GM19025 (cell line): Measurements from ENCODE around the gene DCXR.

Experiments used
- ATAC-seq: cut with Tn5 transposase; IDR thresholded peaks from one replicate; pipeline ENCODE4 v1.9.1; 2021; ENCODE audit warnings: mild to moderate bottlenecking, low read depth, moderate library complexity; ENCODE audit not compliant: unreplicated experiment

Gene DCXR

DNA sequence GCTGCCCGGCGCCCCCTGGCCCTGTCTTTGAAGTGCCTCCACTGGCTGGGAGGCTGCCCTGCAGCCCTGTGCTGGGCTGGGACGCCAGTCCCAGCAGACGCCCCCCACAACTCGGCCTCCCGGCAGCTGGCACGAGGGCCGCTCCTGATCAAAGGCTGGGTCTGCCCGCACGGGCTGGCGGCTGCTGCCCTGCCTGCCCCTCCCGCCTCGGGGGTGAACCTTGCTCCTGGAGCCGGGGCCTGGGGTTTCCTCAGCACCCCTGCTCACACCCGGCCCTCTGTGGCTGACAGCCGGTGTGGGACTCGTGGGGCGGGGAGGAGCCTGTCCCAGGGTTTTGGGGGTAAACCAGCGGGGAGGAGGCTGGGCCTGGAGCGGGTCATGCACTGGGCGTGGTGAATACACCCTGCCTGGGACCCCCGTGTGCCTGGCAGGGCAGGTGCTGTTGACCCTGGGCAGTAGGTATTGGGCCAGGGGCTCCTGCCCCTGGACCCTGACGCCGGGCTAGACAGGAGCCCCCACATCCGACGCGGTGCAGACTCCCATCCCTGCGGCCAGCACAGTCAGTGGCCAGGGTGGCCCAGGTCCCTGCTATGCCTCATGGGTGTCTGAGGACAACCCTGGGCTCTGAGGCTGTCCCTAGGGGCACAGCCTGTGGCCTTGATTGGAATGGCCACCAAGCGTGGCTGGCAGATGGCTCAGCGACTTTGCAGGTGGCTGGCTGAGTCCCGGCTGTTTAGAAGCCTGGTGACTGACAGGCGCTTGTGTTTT is 36.5 kb downstream of the DCXR start:
- no peak for ATAC-seq

DNA sequence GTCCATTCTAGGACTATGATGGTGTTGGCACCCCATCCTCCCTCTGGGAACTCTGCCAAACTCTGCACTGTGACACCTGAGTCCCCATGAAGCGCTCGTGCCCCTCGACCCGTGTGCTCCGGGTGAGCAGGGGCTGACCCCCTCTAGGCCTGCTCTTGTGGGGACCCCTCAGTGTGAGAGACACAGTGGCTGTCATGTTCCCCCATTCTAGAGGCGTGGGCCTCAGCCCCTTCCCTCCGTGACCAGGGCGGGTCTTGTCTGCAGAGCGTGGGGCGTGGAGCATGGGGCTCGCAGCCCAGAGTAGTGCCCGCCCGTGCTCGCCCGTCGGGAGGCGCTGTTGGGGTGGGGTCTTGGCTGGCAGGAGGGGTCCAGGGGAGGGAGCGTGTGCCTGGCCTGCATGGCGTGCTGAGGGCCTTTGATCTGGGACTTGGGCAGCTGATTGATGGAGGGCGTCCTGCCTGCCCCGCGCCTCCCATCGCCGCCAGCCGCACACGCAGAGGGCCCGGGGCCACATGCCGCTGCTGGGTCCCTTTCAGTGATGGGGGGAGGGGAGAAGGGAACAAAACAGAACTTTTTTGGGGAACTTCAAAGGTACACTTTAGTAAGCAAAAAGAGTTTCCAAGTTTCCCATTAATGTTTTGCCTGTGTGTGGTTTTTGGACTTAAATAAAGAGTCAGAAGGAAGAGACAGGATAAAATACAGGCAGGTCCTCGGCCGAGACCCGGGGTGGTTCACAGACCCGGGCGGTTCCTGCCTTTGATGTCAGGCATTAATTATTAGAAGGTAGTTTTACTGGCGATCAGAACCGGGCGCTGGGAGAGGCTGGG is 37.3 kb downstream of the DCXR start:
- no peak for ATAC-seq

GRCh38 chr17:81999587-81999975 is 37.9 kb downstream of the DCXR start:
- no peak for ATAC-seq

- no peak for ATAC-seq
Measured at GRCh38 chr17:81998691-81999438, 38.6 kb downstream of the DCXR start.

GRCh38 chr17:81998212-81998611 is 39.3 kb downstream of the DCXR start:
- no peak for ATAC-seq

DNA sequence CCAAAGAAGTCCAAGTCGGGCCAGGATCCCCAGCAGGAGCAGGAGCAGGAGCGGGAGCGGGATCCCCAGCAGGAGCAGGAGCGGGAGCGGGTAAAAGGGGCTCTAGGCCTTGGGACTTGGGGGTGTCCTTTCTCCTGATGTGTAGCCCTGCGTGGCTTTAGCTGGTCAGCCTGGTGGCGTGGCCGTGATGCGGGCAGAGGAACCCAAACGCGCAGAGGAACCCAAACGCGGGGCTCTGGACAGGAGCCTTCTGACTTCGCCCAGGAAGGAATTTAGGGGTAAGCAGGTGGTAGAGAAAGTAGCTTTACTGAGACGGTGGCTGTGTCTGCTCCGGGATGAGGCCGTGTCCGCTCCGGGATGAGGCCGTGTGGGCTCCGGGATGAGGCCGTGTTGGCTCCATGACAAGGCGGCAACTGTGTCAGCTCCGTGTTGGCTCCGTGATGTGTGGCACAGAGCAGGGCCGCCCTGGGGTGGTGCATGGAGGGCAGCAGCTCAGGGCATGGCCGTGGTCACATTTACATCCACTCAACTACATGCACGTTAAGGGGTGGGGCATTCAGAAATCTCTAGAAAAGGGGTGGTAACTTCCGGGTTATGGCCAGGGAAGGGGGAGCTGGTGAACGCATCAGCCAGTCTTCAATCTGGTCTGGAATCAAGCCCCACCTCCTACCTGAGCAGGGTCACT is 40.6 kb downstream of the DCXR start:
- no peak for ATAC-seq

DNA sequence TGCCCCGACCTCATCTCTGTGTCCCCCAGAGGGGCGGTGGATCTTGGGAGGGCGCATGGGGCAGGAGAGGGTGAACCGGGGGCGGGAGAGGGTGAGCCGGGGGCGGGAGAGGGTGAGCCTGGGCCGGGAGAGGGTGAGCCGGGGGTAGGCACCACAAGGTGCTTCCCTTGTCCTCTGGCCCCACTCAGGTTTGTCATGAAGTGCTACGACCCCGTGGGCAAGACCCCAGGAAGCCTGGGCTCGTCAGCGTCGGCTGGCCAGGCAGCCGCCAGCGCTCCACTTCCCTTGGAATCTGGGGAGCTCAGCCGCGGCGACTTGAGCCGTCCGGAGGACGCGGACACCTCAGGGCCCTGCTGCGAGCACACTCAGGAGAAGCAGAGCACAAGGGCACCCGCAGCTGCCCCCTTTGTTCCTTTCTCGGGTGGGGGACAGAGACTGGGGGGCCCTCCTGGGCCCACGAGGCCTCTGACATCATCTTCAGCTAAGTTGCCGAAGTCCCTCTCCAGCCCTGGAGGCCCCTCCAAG is 41.2 kb downstream of the DCXR start:
- no peak for ATAC-seq

- ATAC-seq, result no peak
Measured at GRCh38 chr17:81995463-81996231, 41.9 kb downstream of the DCXR start.

DNA sequence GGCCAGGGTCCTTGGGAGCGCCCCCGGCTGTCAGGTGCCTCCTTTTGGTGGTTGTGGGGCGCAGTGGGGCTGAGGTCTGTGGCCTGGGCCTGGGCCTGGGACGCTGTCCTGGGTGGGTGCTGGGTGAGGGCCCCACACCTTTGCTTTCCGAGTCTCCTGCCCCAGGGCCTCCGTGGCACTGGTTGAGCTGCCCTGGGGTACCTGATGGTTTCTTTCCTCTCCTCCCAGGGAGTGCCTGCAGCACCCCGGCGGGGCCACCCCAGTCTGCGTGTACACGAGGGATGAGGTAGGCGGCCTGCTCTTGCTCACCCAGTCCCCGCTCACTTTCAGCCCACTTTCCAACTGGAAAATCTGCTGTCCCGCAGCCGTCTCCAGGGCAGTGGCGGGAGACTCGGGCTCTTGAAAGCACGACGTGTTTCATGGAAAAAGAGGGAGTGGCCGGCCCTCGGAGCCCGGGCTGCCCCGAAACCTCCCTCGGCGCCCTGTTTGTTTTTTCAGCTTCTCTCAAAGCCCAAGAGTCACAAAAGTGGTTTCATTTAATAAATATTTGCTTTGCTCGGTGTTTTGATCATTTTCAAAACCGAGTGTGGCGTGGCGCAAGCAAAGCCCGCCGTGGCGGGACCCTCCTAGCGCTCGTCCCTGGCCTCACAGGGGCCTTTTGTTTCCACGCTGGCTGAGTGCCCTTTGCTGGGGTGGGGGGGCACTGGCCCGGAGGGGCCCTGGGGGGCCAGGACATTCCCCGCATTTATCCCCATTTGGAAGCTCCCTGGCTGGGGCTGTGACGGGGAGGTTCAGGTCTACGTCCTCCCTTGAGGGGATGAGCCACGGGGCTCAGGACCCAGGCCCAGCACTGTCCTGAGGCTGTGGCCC is 42.7 kb downstream of the DCXR start:
- ATAC-seq, result no peak

DNA sequence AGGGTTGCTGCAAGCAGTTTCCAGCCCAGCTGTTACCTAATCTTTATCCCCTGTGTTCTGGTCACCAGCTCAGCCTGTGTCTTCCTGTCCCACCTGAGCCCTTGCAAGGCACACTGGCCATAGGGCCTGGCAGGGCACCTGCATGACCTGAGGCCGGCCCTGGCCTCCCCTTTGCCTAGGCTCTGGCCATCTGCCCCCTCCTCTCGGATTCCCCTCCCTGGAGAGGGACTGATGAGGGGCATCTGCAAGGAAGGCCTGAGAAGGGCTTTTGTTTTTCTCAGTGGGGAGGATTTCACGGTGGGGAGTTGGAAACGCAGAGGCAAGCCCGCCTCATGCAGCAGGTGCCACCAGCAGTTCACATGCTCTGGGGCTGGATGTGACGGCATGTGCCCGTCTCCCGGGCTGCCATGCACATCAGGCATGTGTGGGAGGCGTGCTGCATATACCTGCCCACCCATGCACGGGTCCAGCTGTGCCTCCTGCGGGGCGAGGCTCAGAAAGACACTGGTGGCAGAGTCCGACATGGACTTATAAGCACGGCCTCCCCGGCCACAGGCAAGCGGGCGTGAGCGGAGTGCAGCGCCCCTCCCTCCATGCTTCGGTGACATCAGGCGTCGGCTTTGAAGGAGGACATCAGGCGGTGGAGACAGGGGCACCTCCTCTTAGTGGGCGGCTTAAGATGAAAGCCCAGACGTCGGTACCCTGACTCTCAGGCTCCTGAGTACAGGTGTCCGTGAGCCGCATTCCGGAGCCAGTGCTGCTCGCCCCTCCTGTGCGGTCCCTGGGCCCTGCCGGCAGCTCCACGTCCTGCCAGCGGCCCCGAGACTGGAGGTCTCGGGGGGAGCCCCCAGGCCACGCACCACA is 43.5 kb downstream of the DCXR start:
- ATAC-seq, result no peak

DNA sequence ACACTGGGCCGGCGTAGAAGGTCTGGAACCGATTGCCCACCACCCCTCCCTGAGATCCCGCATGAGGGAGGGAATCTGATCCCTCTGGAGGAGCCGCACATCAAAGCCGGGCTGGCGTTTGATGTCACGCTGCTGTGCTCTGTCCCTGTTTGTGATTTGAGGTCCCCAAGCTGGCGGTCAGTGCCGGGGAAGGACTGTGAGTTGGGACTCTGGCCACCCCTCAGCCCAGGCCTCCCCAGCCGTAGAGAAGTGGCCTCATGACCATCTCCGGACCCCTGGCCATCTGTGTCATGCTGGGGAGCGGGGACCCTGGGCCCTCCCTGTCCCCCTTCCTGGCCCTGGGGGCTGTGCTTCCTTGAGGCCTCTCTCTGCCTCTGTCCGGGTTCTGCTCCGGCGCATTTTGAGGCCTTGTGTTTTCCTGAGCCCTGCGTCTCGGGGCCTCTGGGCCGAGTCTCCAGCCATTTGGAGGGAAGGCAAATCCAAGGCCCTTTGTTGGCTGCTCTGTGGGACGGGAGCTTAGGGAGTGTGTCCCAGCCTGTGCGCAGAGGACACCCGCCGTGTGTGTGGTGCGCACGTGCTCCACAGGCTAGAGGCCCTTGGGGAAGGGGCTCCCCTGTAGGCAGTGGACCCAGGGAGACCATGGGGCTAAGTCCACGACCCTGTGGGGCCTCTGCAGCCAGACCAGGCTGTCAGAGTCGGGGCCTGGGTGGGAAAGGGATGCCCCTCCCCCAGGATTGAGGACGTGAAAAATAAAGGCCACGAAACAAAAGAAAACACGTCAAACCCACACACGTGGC is 45.0 kb downstream of the DCXR start:
- ATAC-seq, result no peak

DNA sequence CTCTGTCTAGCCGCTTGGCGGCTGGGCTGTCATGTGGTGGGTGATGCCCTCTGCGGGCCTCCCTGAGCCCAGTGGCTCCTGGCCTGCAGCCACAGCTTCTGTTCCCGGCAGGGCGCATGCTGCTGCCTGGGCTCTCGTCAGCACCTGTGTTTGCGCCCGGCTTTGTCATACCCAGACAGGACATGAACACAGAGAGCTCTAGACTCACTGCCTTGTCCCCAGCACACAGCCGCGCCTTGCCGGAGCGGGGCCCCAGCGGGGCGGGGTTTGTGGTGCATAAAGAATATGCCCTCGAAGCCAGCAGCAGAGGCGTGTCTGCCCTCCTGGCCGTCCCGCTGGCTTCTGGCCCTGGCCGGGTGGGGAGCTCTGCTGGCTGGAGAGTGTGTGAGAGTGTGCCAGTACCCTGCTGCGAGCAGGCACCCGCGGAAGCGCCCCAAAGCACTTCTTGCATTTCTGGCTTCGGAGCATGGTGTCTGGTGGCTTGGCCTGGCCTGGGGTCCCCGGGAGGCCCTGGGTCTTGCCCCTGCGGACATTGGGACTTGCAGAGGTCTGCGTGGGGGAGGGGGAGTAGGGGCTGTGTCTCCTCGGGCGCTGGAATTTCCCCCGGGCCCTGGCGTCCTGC is 45.7 kb downstream of the DCXR start:
- ATAC-seq, result no peak

DNA sequence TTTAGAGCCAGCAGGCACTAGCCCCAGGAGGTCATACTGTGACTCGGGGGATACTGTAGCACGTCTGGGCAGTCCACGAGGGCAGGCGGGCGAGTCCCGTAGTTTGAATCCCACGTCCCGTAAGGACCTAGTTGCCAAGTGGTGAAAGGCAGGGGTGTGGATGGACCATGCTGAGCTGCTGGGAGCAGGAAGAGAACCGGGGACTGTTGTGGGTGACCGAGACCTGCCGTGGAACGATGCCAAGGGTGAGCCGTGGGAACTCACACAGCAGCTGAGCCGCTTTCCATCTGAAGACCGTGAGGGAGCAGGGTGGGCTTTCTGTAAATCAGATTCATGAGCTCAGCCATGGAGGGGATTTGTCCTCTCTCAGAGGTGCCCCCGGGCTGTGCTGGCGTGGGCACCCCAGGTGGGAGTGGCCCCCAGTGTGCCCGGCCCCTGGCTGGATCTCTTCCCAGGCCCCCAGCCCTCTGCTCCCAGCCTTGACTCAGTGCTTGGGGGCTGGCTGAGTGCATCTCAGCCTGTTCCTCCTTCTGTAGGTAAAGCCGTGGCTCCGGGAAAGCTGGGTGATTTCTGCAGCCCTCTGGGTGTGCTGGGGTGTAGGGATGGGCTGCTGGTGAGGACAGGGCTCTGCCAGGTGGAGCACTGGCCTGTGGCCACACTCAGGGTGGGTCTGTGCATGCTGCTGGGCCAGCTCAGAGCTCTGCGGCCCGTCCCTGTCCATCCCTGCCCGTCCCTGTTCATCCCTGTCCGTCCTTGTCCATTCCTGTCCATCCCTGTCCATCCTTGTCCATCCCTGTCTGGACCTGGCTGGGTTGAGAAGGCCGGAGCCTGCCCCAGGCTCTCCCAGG is 46.4 kb downstream of the DCXR start:
- no peak for ATAC-seq

- no peak for ATAC-seq
Measured at GRCh38 chr17:81987161-81987770, 50.2 kb downstream of the DCXR start.

GRCh38 chr17:81986606-81987005 is 50.9 kb downstream of the DCXR start:
- no peak for ATAC-seq
